ENCODE results near the gene PTPRK. TPM values are rescaled to one million over a fixed set of nuclear protein-coding genes. Genes with fewer than 3 reads are reported as not detected.

PTPRK gene
- total and polyA plus RNA-seq, 5 donors: 9.6 to 45.7 (median 42.7) TPM

DNA sequence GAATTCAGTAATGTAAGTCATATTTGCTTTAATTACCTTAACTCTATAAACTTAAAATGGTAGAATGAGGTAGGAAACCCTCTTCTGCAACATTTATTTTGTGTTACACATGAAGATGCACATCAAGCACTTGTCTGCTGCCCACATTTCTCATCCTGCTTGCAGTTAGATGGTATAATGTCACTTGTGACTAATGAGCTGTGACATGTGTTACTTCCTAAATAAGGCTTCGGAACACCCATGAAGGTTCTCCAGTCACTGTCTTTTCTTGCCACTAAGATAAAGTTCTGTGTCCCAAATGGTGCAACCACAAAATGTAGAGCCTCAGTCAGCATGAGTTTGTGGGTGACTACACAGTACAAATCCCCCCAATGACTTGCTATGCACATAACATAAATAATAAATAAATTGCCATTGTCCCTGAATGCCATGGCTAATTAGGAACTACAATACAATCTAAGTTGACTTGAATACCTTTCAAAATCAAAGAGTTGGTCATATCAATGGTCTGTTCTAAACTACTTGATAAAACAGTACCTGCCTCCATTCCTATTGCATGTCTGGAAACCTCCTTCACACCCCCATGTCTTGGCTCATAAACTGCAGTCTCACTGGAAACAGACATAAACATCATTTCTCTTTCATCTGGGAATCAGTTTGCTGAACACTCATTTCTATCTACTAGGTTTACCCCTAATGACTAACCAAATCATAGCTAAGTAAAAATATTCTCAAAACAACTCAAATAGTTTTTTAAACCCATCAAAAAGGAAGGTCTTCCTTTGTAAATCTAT is 157.2 kb downstream of the PTPRK start:
- Histone ChIP-seq H3K4me3 (ENCODE audit: low read length) (no peak overlapping the region), H3K27me3 (ENCODE audit: control insufficient read depth, insufficient read depth) (no peaks in the 10 kb centered on the region), H3K4me1 (ENCODE audit: control insufficient read depth, insufficient read depth, low read length) (peaks cover under 1% of the 10 kb centered on the region), H3K27ac (ENCODE audit: low read length) (no peak overlapping the region), H3K9me3 (ENCODE audit: control insufficient read depth, low read length) (no peaks in the 10 kb centered on the region)
- intact Hi-C loops (cut with DNase I): no loop called here
- DNase-seq: no peak
- no peak for ATAC-seq
- WGBS: 97% methylated on average over 1 of the region's 1 CpG

DNA sequence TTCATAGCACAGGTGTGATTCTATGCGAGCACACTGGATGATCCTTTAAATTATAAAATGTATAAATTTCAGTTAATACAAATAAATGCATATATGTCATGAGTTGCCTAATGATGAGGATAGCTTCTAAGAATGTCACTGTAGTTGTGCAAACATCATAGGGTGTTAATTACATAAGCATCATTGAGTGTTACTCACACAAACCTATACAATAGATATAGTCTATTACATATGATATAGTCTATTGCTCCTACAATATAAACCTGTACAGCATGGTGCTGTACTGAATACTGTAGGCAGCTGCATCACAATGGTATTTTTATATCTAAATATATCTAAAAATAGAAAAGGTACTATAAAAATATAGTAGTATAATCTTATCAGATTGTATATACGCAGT is 159.0 kb downstream of the PTPRK start:
- intact Hi-C loops (cut with DNase I): no loop called here
- Histone ChIP-seq H3K27me3 (ENCODE audit: control insufficient read depth, insufficient read depth) (no peaks in the 10 kb centered on the region), H3K4me3 (ENCODE audit: low read length) (no peak overlapping the region), H3K27ac (ENCODE audit: low read length) (no peak overlapping the region), H3K4me1 (ENCODE audit: control insufficient read depth, insufficient read depth, low read length) (peaks cover 2% of the 10 kb centered on the region), H3K9me3 (ENCODE audit: control insufficient read depth, low read length) (no peaks in the 10 kb centered on the region)
- no peak for ATAC-seq
- DNase-seq: no peak
- 91% methylated on average over 2 of the region's 2 CpGs for WGBS

DNA sequence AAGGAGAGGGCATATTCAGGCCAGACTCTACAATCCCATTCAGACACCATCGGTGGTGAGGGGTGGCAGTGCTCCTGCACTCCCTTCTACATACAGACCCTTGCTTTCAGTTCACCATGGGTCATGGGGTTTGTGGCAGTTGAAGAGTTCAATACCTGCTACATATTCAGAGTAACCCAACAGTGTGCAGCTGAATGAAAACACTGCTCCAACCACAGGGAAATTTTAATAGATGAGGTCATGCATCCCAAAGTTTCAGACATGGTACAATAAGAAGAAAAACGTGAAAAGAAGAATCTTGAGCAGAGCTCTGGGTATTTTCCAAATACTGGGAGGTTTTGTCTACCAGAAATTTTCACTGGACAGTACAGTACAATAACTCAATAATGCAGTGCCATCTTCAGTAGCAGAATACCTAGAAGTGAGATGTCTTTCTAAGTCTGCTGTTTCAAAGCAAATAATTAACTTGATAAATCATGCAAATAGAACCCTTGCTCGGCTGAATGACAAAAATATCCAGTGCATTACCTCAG is 162.1 kb downstream of the PTPRK start:
- no peaks in the 10 kb centered on the region for H3K27me3 ChIP-seq (ENCODE audit: control insufficient read depth, insufficient read depth)
- ATAC-seq: no peak
- intact Hi-C loops (cut with DNase I): loop anchor here in 1 of 4 donors (10.0 kb wide), 1 partner anchor 156 kb away; no protein-coding TSS in a partner anchor
- H3K27ac ChIP-seq (ENCODE audit: low read length): no peak overlapping the region
- no peak for DNase-seq
- no peak overlapping the region for H3K4me3 ChIP-seq (ENCODE audit: low read length)
- no peaks in the 10 kb centered on the region for H3K9me3 ChIP-seq (ENCODE audit: control insufficient read depth, low read length)
- 51% methylated on average over 3 of the region's 3 CpGs for WGBS
- H3K4me1 ChIP-seq (ENCODE audit: control insufficient read depth, insufficient read depth, low read length): peaks cover 2% of the 10 kb centered on the region

DNA sequence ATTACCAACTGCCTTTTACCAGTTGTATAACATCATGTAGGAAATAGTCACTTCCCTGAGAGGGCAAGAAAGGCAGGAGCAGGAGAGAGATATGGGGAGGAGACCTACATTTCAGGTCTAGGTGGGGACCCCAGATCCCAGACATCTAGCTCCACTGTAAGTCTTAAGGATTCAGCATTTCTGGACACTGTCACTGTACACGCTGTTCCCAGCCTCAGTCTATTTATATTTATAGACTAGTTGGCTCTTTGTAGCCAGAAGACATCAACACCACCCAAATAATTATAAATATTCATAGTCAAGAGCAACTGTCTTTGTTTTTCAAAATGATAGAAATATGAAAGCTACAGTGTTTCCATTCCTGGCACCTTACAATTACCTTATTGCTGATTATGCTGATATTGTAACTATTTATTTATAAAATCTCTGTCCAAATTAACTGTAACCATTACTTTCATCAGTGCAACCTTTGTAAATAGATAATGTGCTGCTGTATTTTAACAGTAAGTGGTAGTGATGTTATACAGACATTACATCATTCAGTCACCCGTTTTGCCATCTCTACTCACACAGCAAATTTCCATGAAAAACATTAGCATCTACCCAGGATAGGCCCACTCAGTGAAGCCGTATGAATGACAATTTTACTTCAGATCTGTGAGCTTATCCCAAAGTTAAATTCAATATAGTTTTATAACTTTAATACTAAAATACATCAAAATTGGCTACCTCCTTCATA is 162.8 kb downstream of the PTPRK start:
- DNase-seq (no peak), ATAC-seq (peak; percentile 54 to 79)
- H3K4me3 ChIP-seq (ENCODE audit: low read length): no peak overlapping the region
- H3K9me3 ChIP-seq (ENCODE audit: control insufficient read depth, low read length): no peaks in the 10 kb centered on the region
- no peaks in the 10 kb centered on the region for H3K27me3 ChIP-seq (ENCODE audit: control insufficient read depth, insufficient read depth)
- peaks cover 2% of the 10 kb centered on the region for H3K4me1 ChIP-seq (ENCODE audit: control insufficient read depth, insufficient read depth, low read length)
- peak overlapping the region; percentile 37 for H3K27ac ChIP-seq (ENCODE audit: low read length)
- intact Hi-C loops (cut with DNase I): loop anchor here in 1 of 4 donors (10.0 kb wide), 1 partner anchor 157 kb away; no protein-coding TSS in a partner anchor
- 58% methylated on average over 3 of the region's 3 CpGs for WGBS

DNA sequence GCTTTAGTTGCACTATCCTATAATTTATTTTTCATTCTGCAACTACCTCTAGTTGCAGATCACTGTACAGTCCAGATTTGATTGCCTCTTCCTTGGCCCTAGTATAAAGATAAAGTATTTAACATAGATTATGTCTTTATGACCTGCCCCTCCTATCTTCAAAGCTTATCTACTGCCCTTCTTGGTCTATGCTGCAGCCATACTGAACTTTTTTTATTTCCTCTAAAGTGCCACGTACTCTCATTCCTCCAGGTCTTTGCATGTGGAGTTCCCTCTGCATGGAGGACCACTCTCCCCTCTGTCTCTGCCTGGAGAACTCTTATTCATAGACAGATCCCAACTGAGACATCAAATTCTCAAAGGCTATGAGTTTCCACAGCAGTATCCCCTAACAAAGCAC is 168.0 kb downstream of the PTPRK start:
- ATAC-seq: peak in 1 of 2 donors; percentile 14
- Histone ChIP-seq H3K27ac (ENCODE audit: low read length) (no peak overlapping the region), H3K9me3 (ENCODE audit: control insufficient read depth, low read length) (no peaks in the 10 kb centered on the region), H3K4me3 (ENCODE audit: low read length) (no peak overlapping the region), H3K27me3 (ENCODE audit: control insufficient read depth, insufficient read depth) (no peaks in the 10 kb centered on the region), H3K4me1 (ENCODE audit: control insufficient read depth, insufficient read depth, low read length) (no peaks in the 10 kb centered on the region)
- DNase-seq: no peak
- WGBS: 79% methylated on average over 1 of the region's 1 CpG
- intact Hi-C loops (cut with DNase I): loop anchor here in 1 of 4 donors (10.0 kb wide), 1 partner anchor 162 kb away; no protein-coding TSS in a partner anchor

DNA sequence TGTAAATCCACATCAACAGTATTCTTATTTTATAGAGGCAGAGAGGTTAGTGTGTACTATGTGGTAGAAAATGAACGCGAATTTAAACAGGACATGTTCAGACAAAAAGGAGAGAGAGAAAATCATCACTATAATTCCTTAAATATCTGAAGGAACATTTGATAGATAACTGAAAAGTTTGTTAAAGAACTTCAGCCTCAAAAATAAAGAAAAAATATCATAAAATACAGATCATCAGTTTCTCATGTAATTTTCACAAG is 169.2 kb downstream of the PTPRK start:
- H3K4me1 ChIP-seq (ENCODE audit: control insufficient read depth, insufficient read depth, low read length): no peaks in the 10 kb centered on the region
- no peaks in the 10 kb centered on the region for H3K9me3 ChIP-seq (ENCODE audit: control insufficient read depth, low read length)
- DNase-seq: no peak
- H3K27ac ChIP-seq (ENCODE audit: low read length): no peak overlapping the region
- intact Hi-C loops (cut with DNase I): loop anchor here in 1 of 4 donors (10.0 kb wide), 1 partner anchor 164 kb away; no protein-coding TSS in a partner anchor
- H3K4me3 ChIP-seq (ENCODE audit: low read length): no peak overlapping the region
- ATAC-seq: no peak
- WGBS: 91% methylated on average over 2 of the region's 2 CpGs
- H3K27me3 ChIP-seq (ENCODE audit: control insufficient read depth, insufficient read depth): no peaks in the 10 kb centered on the region

DNA sequence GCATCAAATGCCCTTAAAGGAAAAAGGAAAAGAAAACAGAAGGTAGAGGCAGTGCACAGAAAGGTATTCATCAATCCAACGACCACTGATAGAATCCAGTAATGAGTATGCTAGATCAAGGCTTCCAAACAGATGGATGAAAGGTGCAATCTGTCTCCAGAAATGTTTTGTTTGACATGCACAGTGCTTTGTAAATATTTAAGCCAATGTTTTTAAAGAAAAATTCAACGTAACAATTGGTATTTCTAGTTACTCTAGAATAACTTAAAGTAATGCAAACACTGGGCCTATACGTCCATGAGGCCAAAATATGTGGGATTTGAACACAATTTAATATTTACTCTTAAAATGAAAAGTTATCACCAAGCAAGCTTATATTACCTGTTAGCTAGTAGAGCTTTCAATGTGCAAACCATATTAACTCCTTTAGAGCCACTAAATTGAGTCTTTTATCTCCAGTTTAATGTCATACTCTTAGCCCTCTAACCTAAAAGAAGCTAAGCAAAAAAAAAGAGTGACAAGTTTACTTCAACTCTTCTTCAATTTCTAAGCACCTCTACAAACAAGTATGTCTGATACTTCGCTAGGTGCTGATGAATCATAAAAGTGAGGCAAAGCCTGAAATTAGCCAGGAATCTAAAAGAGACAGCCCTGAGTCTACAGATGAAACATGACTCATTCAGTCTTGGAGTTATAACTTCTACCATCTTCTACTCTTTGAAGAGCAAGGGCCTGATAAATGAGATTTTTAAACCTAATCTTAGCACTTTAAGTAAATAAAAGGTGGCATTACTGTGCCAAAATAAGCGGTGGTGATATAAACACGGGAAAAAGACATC is 169.8 kb downstream of the PTPRK start:
- no peak overlapping the region for H3K27ac ChIP-seq (ENCODE audit: low read length)
- WGBS: 78% methylated on average over 6 of the region's 6 CpGs
- no peaks in the 10 kb centered on the region for H3K27me3 ChIP-seq (ENCODE audit: control insufficient read depth, insufficient read depth)
- no peaks in the 10 kb centered on the region for H3K4me1 ChIP-seq (ENCODE audit: control insufficient read depth, insufficient read depth, low read length)
- ATAC-seq: no peak
- H3K9me3 ChIP-seq (ENCODE audit: control insufficient read depth, low read length): no peaks in the 10 kb centered on the region
- H3K4me3 ChIP-seq (ENCODE audit: low read length): no peak overlapping the region
- intact Hi-C loops (cut with DNase I): loop anchor here in 1 of 4 donors (10.0 kb wide), 1 partner anchor 164 kb away; no protein-coding TSS in a partner anchor
- DNase-seq: no peak

DNA sequence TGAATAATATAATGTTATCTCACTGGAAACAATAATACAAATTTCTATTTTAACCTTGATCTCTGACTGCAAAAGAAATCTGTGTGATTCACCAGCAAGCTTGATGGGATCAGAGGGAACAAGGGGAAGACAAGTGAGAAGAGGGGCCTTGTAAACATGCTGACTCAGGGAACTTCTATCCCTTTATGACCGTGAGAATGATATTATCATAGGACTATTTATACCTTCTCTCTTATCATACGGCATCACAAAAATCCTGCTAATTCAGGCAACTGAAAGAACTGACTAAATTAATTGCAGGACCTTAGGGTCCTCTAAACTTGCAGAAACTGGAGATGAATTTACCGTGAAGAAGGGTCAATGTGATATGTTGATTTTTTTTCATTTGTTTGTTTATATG is 173.3 kb downstream of the PTPRK start:
- Histone ChIP-seq H3K4me3 (ENCODE audit: low read length) (no peak overlapping the region), H3K4me1 (ENCODE audit: control insufficient read depth, insufficient read depth, low read length) (no peaks in the 10 kb centered on the region), H3K27ac (ENCODE audit: low read length) (no peak overlapping the region), H3K27me3 (ENCODE audit: control insufficient read depth, insufficient read depth) (no peaks in the 10 kb centered on the region), H3K9me3 (ENCODE audit: control insufficient read depth, low read length) (no peaks in the 10 kb centered on the region)
- ATAC-seq (no peak), DNase-seq (no peak)
- intact Hi-C loops (cut with DNase I): no loop called here
- WGBS: 63% methylated on average over 3 of the region's 3 CpGs

DNA sequence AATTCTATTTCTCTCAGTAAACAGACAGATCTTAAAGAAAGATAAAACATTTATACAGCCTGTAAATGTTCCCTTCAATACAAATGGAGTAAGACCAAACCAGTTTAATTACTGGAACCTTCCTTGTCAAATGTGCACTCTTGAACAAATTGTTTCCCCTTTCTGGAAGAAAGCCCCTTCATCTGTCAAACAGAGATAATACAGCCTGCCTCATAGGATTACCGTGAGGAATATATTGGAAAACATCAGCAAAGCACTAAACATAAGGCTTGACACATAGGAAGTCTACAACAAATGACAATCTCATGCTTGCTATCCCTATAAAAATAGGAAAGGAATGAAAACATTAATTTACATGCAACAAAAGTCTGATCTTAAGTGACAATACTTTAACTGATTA is 173.8 kb downstream of the PTPRK start:
- no peaks in the 10 kb centered on the region for H3K9me3 ChIP-seq (ENCODE audit: control insufficient read depth, low read length)

DNA sequence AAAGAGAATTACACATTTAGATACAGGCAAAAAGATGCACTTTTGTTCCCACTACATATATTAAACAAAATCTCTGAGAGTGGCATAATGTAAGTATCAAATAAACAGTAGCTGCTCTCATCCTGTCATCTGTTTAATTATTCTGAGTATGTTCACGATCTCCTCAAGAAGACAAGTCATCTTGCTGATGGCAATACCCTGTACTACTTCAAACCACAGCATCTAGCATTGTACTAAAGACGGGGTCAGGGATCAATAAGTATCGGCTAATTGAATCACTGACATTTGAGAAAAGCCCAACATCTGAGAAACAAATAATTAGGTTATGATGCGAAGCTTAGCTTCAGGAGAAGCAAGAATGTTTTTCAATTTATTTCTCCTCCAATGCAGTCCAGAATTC is 175.1 kb downstream of the PTPRK start:
- 91% methylated on average over 4 of the region's 4 CpGs for WGBS
- no peak overlapping the region for H3K4me3 ChIP-seq (ENCODE audit: low read length)
- DNase-seq (no peak), ATAC-seq (no peak)
- no peaks in the 10 kb centered on the region for H3K27me3 ChIP-seq (ENCODE audit: control insufficient read depth, insufficient read depth)
- no peaks in the 10 kb centered on the region for H3K9me3 ChIP-seq (ENCODE audit: control insufficient read depth, low read length)
- no peak overlapping the region for H3K27ac ChIP-seq (ENCODE audit: low read length)
- H3K4me1 ChIP-seq (ENCODE audit: control insufficient read depth, insufficient read depth, low read length): no peaks in the 10 kb centered on the region
- intact Hi-C loops (cut with DNase I): no loop called here

More for the DNA sequence above, 173.8 kb downstream of the PTPRK start:
- ATAC-seq (no peak), DNase-seq (no peak)
- Histone ChIP-seq H3K4me3 (ENCODE audit: low read length) (no peak overlapping the region), H3K27ac (ENCODE audit: low read length) (no peak overlapping the region), H3K27me3 (ENCODE audit: control insufficient read depth, insufficient read depth) (no peaks in the 10 kb centered on the region), H3K4me1 (ENCODE audit: control insufficient read depth, insufficient read depth, low read length) (no peaks in the 10 kb centered on the region)
- intact Hi-C loops (cut with DNase I): no loop called here
- WGBS: 58% methylated on average over 1 of the region's 1 CpG
